Measurements from ENCODE around the gene MAP3K2.

DNA sequence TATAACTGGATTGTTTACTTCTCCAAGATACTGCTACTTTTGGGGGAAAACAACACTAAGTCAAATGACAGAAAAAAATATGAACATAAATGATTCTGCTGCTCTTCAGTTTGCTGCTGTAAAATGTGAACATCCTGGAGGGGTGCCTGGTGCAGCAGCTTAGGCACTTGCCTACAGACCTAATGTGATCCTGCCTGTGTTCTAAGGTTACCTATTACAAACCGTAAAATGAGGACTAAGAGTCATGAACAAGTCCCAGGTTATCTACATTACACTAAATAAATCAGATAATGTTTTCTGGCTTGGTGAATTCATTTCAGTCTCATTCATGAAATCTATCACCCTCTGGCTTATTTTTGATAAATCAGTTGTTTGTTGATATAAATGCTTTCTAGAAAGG lies 55.4 kb downstream of the MAP3K2 start:
- TF ChIP-seq, protein P1, sequence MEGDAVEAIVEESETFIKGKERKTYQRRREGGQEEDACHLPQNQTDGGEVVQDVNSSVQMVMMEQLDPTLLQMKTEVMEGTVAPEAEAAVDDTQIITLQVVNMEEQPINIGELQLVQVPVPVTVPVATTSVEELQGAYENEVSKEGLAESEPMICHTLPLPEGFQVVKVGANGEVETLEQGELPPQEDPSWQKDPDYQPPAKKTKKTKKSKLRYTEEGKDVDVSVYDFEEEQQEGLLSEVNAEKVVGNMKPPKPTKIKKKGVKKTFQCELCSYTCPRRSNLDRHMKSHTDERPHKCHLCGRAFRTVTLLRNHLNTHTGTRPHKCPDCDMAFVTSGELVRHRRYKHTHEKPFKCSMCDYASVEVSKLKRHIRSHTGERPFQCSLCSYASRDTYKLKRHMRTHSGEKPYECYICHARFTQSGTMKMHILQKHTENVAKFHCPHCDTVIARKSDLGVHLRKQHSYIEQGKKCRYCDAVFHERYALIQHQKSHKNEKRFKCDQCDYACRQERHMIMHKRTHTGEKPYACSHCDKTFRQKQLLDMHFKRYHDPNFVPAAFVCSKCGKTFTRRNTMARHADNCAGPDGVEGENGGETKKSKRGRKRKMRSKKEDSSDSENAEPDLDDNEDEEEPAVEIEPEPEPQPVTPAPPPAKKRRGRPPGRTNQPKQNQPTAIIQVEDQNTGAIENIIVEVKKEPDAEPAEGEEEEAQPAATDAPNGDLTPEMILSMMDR (IDR thresholded peaks at IDR 0.05): no peak
- TF ChIP-seq POLR2A (IDR thresholded peaks at IDR 0.05) (no peak), EP300 (IDR thresholded peaks at IDR 0.05) (no peak)
